HG02938 (cell line): Measurements from ENCODE around the gene EPS8L2.
"Not testable (repeated sequence)": the region's sequence is repeated elsewhere in the genome, so short reads cannot be mapped to it uniquely, and the experiment has no call there.

Experiments used
- ATAC-seq: cut with Tn5 transposase; IDR thresholded peaks from one replicate; pipeline ENCODE4 v1.9.1; 2021; ENCODE audit warnings: mild to moderate bottlenecking, moderate library complexity; ENCODE audit not compliant: unreplicated experiment

EPS8L2 gene

GRCh38 chr11:724049-724777, 18.2 kb downstream of the EPS8L2 start:
- ATAC-seq: no peak

GRCh38 chr11:724778-725386, 18.9 kb downstream of the EPS8L2 start:
- ATAC-seq: no peak

- ATAC-seq: no peak
These were observed 19.7 kb downstream of the EPS8L2 start for GRCh38 chr11:725624-726202.

GRCh38 chr11:726278-727220, 20.5 kb downstream of the EPS8L2 start:
- ATAC-seq: no peak

- no peak for ATAC-seq
These were observed 21.3 kb downstream of the EPS8L2 start for GRCh38 chr11:727281-727701.

- ATAC-seq: no peak
These were observed 22.1 kb downstream of the EPS8L2 start for GRCh38 chr11:727859-728748.

GRCh38 chr11:728901-729491, 23.0 kb downstream of the EPS8L2 start:
- ATAC-seq: no peak

- no peak for ATAC-seq
These were observed 23.6 kb downstream of the EPS8L2 start for GRCh38 chr11:729492-730074.

- ATAC-seq: no peak
These were observed 27.0 kb downstream of the EPS8L2 start for GRCh38 chr11:733072-733471.

GRCh38 chr11:734541-734940, 28.5 kb downstream of the EPS8L2 start:
- ATAC-seq: not testable (repeated sequence)

GRCh38 chr11:737366-737765, 31.3 kb downstream of the EPS8L2 start:
- no peak for ATAC-seq

- not testable (repeated sequence) for ATAC-seq
These were observed 31.9 kb downstream of the EPS8L2 start for GRCh38 chr11:737899-738298.

- no peak for ATAC-seq
These were observed 36.1 kb downstream of the EPS8L2 start for GRCh38 chr11:742156-742546.

GRCh38 chr11:742571-743201, 36.7 kb downstream of the EPS8L2 start:
- ATAC-seq: no peak

GRCh38 chr11:745428-745827, 39.4 kb downstream of the EPS8L2 start:
- no peak for ATAC-seq

- peak; percentile 40 for ATAC-seq
These were observed 40.5 kb downstream of the EPS8L2 start for GRCh38 chr11:746289-747157.

- peak; percentile 74 for ATAC-seq
These were observed 41.4 kb downstream of the EPS8L2 start, which contains the start of gene TALDO1 for GRCh38 chr11:747158-748006. TALDO1 (plus strand) TSS chr11:747464; CDS start chr11:747482, 18 bp downstream.
